ENCODE results near the gene DCAF16.
"Not testable (repeated sequence)": the region's sequence is repeated elsewhere in the genome, so short reads cannot be mapped to it uniquely, and the experiment has no call there.

Gene DCAF16

GRCh38 chr4:17810260-17811077 is at the start of gene DCAF16, which contains the start of gene NCAPG:
DCAF16 (minus strand) TSS chr4:17810757; CDS start chr4:17804141, 6,616 bp downstream.
NCAPG (plus strand) TSS chr4:17810979; CDS start chr4:17811078, 99 bp downstream.
- peak; percentile 97 for DNase-seq (ENCODE audit: low read depth)

- no peak for DNase-seq (ENCODE audit: low read depth)
These were observed 49.3 kb upstream of the DCAF16 start for GRCh38 chr4:17859793-17860406.

GRCh38 chr4:17854036-17854435 is 43.5 kb upstream of the DCAF16 start:
- no peak for DNase-seq (ENCODE audit: low read depth)

- DNase-seq (ENCODE audit: low read depth): no peak
These were observed 41.4 kb upstream of the DCAF16 start for GRCh38 chr4:17851959-17852358.

GRCh38 chr4:17850295-17850694 is 39.7 kb upstream of the DCAF16 start:
- not testable (repeated sequence) for DNase-seq (ENCODE audit: low read depth)

- no peak for DNase-seq (ENCODE audit: low read depth)
These were observed 35.7 kb upstream of the DCAF16 start for GRCh38 chr4:17846266-17846665.

GRCh38 chr4:17823871-17824669 is 13.5 kb upstream of the DCAF16 start:
- DNase-seq (ENCODE audit: low read depth): no peak

GRCh38 chr4:17817027-17817426 is 6.5 kb upstream of the DCAF16 start:
- DNase-seq (ENCODE audit: low read depth): no peak

- DNase-seq (ENCODE audit: low read depth): no peak
These were observed 5.6 kb upstream of the DCAF16 start for GRCh38 chr4:17816142-17816541.

GRCh38 chr4:17814140-17814539 is 3.6 kb upstream of the DCAF16 start:
- DNase-seq (ENCODE audit: low read depth): no peak

GRCh38 chr4:17812801-17813200 is 2.2 kb upstream of the DCAF16 start:
- no peak for DNase-seq (ENCODE audit: low read depth)

- DNase-seq (ENCODE audit: low read depth): no peak
These were observed 1.6 kb upstream of the DCAF16 start for GRCh38 chr4:17812125-17812524.

- DNase-seq (ENCODE audit: low read depth): no peak
These were observed 584 bp upstream of the DCAF16 start for GRCh38 chr4:17811078-17811603.

- no peak for DNase-seq (ENCODE audit: low read depth)
These were observed 890 bp downstream of the DCAF16 start for GRCh38 chr4:17809667-17810066.

GRCh38 chr4:17807446-17807845 is 3.1 kb downstream of the DCAF16 start:
- no peak for DNase-seq (ENCODE audit: low read depth)

- DNase-seq (ENCODE audit: low read depth): no peak
These were observed 4.9 kb downstream of the DCAF16 start for GRCh38 chr4:17805580-17806155.

- no peak for DNase-seq (ENCODE audit: low read depth)
These were observed 12.7 kb downstream of the DCAF16 start for GRCh38 chr4:17797808-17798207.

- DNase-seq (ENCODE audit: low read depth): no peak
These were observed 15.8 kb downstream of the DCAF16 start for GRCh38 chr4:17794730-17795129.

GRCh38 chr4:17788956-17789355 is 21.6 kb downstream of the DCAF16 start:
- no peak for DNase-seq (ENCODE audit: low read depth)

- DNase-seq (ENCODE audit: low read depth): no peak
These were observed 23.2 kb downstream of the DCAF16 start for GRCh38 chr4:17787315-17787714.

- no peak for DNase-seq (ENCODE audit: low read depth)
These were observed 24.0 kb downstream of the DCAF16 start for GRCh38 chr4:17786567-17786966.

GRCh38 chr4:17785858-17786257 is 24.7 kb downstream of the DCAF16 start:
- no peak for DNase-seq (ENCODE audit: low read depth)

All from stimulated activated CD8-positive, alpha-beta memory T cell treated with anti-CD3 and anti-CD28 coated beads, Interleukin-15, amount 100 ng/mL, for 24 hours (primary cell).